HG03460 (cell line): Measurements from ENCODE around the gene NDST4.
A peak's percentile ranks its signal among the peaks of the same experiment; 100 is the strongest.

Experiments used
- ATAC-seq: cut with Tn5 transposase; IDR thresholded peaks from one replicate; pipeline ENCODE4 v1.9.1; 2021; ENCODE audit not compliant: unreplicated experiment

The NDST4 gene

GRCh38 chr4:115113506-115114106 lies at the start of gene NDST4:
TSS of gene NDST4 (minus strand) at chr4:115113620. CDS start at chr4:115077036, 36,584 bp downstream.
- ATAC-seq, result no peak

DNA sequence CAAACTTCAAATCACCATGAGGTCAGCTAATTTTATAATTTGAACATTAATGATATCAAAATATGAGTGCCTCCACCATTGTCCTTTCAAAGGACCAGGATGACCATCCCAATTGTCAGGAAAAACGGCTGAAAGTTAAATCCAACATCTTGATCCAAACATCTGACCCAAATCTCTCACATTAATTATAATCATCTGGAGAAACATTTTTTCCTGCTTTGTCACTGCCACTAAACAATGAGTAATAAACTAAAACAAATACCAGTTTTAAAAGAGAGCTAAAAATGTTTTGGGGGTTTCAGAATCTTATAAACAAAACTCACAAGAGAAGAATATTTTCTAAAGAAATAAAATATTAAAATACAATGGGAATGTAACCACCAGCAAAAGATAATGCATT lies 45.7 kb upstream of the NDST4 start:
- no peak for ATAC-seq

DNA sequence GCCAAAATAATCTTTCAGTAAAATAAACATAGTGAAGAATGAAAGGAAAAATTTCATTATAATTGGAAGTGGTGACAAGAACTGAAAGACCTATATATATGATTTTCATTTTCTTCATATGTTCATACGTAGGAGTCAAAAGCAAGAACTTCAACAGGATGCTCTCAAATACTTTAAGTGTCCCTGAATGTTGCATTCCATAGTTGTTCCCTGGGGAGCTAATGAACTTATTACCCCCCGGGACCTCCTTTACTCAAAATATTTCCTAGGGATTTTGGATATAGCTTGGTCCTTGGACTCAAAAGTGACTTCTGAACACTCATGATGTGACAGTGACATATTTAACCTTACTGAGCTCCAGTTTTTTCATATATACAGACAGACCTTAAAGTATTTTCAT lies 44.9 kb upstream of the NDST4 start:
- no peak for ATAC-seq

GRCh38 chr4:115154826-115155225 lies 41.4 kb upstream of the NDST4 start:
- no peak for ATAC-seq

DNA sequence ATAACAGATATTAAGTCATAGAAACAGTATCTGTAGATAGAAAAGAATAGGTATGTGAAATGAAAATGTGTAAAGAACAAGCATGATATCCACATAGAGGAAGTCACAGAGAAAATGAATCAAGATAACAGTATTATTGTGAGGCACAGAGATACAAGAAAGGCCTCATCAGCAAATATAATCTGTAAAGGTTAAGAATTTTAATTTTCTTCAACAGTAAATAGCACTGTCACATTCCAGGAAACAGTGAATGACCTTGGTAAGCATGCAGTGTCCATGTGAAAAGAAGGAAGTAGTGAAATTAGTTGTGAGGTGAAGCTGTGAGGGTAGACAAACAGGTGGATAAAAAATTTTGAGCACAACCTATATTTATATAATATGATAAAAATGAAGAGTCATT lies 39.5 kb upstream of the NDST4 start:
- ATAC-seq, result no peak

DNA sequence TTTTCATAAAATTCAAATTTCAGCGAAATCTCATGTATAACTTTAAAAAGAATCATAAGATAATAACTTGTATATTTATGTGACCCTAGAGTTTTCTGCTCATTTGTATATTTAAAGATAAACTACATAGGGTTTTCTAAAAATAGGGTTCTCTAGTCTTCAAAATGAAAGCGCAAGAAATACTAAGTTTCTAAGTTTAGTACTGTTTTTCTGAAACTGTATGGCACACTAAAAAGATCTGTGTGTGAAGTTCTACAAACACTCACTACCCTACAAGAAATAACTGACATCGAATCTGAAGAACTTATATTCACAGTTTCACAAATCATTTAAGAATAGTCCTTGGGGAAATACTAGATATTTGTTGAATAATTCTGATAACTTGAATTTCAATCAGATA lies 38.7 kb upstream of the NDST4 start:
- ATAC-seq, result no peak

DNA sequence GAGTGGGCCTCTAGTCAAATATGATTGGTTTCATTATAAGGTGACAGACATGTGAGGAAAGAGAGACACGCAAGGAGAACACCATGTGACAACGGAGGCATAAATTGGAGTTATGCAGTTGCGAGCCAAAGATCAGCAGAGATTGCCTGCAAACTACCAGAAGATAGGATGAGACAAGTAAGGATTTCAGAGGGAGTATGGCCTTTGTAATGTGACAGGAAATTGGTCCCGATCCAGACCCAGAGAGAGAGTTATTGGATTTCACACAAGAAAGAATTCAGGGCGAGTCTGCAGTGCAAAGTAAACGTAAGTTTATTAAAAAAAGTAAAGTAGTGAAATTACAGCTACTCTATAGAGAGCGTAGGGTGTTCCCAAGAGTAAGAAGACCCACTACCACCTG lies 35.7 kb upstream of the NDST4 start:
- ATAC-seq, result no peak

GRCh38 chr4:115145393-115146160 lies 32.2 kb upstream of the NDST4 start:
- ATAC-seq, result no peak

GRCh38 chr4:115128037-115128436 lies 14.6 kb upstream of the NDST4 start:
- ATAC-seq, result no peak

DNA sequence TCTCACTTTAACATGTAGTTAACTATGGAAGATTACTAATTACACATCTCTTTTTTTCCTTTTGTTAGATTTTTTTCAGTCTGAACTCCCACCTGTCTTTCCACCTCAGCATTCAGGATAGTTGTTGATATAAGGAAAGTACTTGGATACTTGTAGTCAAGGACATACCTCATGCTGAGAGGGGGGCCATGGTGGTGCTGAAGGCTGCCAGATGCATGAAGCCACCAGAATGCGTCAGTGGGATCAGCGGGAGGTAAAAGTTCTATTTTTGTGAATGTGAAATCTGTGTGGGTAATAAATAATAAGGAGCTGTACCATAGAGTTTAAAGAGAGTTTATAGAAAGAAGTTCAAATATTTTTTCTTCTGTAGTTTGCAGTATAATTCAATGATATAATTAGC lies 13.1 kb upstream of the NDST4 start:
- ATAC-seq, result no peak

DNA sequence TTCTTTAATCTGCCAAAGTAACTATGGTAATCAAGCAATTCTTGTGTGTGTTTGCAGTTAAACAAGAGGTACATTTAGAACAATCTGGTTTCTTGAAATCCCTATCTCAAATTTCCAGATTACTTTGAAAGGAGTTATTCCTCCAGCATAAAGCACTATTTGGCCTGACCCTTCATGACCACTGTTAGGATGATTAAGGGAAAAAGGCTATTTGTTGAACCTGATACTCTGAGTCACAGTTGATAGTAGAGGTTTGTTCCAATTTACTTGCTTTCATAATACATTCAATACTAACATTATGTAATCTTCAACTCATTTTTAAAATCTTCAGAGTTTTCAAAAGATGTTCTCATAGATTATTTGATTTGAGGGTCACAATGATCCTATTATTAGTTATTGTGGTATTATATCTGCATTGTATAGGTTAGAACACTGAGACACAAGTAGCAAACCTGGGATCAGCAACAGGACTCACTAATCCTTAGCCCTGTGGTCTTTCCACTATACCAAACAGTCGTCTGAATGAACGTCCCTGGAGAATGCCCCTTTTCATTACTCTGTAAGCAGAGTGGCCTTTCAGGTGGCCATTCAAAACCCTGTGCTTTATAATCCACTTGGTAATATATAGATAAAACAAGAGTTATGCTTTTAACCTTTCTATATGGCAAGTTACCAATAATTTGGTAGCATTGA lies 8.1 kb upstream of the NDST4 start:
- no peak for ATAC-seq

DNA sequence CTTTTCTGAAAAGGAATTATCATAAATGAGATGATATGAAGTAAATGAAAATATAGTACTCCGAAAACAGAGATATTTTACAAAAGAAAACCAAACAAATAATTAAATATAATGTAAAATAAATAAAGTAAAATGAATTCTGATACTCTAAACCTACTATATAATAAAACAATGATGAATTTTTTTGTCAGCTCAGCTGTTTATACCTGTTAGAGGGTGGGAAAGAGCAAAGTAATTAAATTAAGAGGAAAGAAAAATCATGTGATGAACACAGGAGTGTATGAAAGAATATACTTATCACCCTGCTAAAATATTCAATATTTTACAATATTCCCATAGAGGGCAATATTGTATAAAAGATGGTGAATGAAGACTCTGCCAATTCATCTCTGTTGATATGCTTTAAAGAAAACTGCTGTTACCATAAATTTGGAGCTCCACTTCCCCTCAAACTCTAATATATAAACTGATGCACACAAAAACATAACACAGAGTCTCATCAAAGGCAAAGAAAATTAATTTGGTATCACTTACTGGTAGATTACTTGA lies 6.5 kb upstream of the NDST4 start:
- no peak for ATAC-seq

DNA sequence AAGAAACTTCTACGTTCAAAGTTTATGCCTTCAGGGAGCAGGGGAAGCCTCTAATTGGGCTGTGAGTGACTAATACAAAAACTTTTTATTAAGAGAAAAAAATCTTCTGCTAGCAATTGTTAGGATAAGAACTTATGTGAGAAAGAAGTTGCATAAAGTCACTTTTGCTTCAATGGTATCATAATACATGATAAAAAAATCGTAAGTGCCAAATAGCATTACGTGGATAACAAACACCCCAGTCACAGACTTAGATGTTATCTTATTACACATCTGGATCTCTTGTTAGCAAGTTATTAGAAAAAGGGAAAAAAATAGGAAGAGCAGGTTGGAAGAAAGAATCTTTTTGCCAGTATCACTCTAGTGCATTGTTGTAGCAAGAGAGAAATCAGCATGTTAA lies 4.2 kb upstream of the NDST4 start:
- no peak for ATAC-seq

GRCh38 chr4:115110191-115111181 lies 2.9 kb downstream of the NDST4 start:
- no peak for ATAC-seq

DNA sequence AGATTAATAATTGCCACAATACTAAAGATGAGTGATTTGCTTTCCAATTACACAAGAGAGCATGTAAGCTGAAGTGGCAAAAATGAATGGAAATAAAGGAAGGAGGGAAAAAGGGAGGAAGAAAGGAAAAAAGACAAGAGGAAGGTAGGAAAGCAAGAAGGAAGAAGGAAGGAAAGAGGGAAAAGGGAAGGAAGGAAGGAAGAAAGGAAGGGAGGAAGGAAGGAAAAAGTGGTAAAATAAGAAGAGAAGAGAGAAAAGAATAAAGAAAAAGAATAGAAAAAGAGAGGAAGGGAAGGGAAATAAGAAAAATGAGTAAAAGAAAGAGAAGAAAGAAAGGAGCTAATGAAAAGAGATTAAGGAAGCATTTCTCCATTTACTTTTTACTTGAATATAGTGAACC lies 4.6 kb downstream of the NDST4 start:
- ATAC-seq, result no peak

- ATAC-seq, result no peak
Observed at GRCh38 chr4:115107411-115107810, 6.0 kb downstream of the NDST4 start.

- ATAC-seq, result no peak
Observed at GRCh38 chr4:115101675-115102074, 11.7 kb downstream of the NDST4 start.

DNA sequence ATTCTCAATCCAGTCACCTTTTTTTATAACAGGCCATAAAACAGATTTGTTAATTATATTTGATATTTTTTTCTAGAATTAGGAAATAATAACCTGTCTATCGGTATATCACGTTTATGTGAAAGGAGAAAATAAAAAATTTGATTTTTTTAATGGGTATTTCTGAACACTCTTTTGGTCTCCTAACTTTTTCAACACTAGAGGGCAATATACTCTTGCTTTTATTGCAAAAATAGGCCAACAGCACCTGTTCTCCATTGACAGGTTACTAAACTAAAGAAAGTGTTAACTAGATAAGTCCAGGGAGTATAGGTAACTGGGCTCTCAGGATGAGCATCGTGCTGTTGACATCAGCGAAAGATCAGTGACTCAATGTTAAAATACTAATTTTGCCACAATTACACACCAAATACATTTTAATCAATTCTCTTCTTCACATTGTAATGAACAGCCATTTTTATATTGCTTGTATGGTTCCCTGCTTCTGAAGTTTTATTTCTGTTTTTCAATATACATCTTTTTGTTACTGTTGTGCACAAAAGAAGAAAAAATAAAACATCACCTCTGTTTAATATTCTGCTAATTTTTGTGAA lies 22.8 kb downstream of the NDST4 start:
- ATAC-seq, result peak; percentile 68

DNA sequence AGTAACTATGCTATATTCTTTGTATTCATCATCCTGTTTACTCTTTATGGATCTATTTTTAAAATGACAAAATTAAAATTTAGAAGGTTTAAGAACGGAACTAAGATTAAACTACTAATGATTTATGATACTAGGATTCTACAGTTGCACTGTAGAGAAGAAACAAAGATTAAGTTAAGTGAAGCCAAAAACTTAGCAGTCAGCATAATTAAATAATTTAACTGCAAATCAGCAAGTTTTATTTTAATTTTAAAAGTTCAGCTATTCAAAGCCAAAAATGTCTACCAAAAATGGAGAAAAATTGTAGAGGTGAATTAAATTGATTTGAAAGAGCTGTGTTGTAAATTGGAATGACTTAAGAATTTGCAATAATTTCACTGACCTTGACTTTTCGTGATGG lies 30.8 kb downstream of the NDST4 start:
- ATAC-seq, result no peak

GRCh38 chr4:115076691-115077090 lies 36.7 kb downstream of the NDST4 start:
- ATAC-seq, result no peak
